Suprapubic skin (tissue), 4 donors: ENCODE results near the gene BMPR2.

Experiments
- CTCF ChIP-seq, 2 donors: fragments of 200-600 bp in 1 of 2; fragments of 450-650 bp in 1 of 2; sonication (generic) in 1 of 2; IDR thresholded peaks; one replicate each; pipeline ENCODE4 v1.5.1; 2016 to 2019; ENCODE audit warnings: antibody characterized with exemption in 2 of 2, mild to moderate bottlenecking in 1 of 2, moderate library complexity in 1 of 2
- EP300 ChIP-seq: sonication (generic); formaldehyde crosslinking; IDR thresholded peaks from one replicate; pipeline ENCODE4 v1.6.1; 2017; ENCODE audit warnings: antibody characterized with exemption
- POLR2AphosphoS5 ChIP-seq, 3 donors: sonication (generic); formaldehyde crosslinking; IDR thresholded peaks; one replicate each; pipeline ENCODE4 v1.6.1; 2017; ENCODE audit warnings: antibody characterized with exemption in 3 of 3

DNA sequence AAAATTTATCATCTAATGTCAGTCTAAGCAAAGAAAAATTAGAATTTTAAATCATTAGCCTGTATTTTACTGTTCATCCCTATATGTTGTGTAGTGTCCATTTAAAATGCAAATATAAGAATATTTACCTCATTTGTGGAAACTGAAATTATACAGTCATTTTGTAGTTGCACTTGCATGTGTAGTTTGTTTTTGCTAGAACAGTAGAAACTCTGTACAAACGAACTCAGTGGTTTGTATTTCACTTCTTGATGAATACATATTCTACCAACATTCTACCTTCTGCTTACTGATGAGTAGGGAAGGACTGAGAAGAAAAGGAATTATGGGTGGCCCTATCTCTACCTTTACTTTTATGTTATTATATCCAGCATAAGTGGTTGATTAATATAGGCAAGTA lies 29.7 kb downstream of the BMPR2 start:
- no peak for TF ChIP-seq CTCF (IDR thresholded peaks at IDR 0.05)
- TF ChIP-seq POLR2AphosphoS5 (IDR thresholded peaks at IDR 0.05): no peak
- no peak for TF ChIP-seq EP300
